Neural cell (in vitro differentiated cells): ENCODE measurements around the gene UBE4B.
"Not testable (repeated sequence)": the region's sequence is repeated elsewhere in the genome, so short reads cannot be mapped to it uniquely, and the experiment has no call there.

Source experiments
- CTCF ChIP-seq: fragments of 450-650 bp; IDR thresholded peaks from 2 replicates; pipeline ENCODE4 v1.5.1; 2014; ENCODE audit warnings: antibody characterized with exemption, mild to moderate bottlenecking, moderate library complexity; ENCODE audit not compliant: poor library complexity, severe bottlenecking
- EZH2 ChIP-seq: fragments of 200-600, 300-800 bp; shearing (Covaris generic), sonication (generic); IDR thresholded peaks from 2 replicates; pipeline ENCODE4 v1.6.1; 2014; ENCODE audit warnings: antibody characterized with exemption, low read length, borderline replicate concordance, mild to moderate bottlenecking; ENCODE audit not compliant: insufficient read depth, poor library complexity, severe bottlenecking
- REST ChIP-seq: IDR thresholded peaks from 2 replicates; pipeline ENCODE4 v1.6.1; 2012; ENCODE audit warnings: borderline replicate concordance
- SMC3 ChIP-seq: fragments of 450-650 bp; conservative IDR thresholded peaks from 2 replicates; pipeline ENCODE4 v1.6.1; 2014; ENCODE audit warnings: antibody characterized with exemption, mild to moderate bottlenecking, moderate library complexity; ENCODE audit not compliant: poor library complexity
- TAF1 ChIP-seq: IDR thresholded peaks from 2 replicates; pipeline ENCODE4 v1.6.1; 2012; ENCODE audit warnings: low read depth

- TF ChIP-seq CTCF, TAF1, REST, EZH2, SMC3: not testable (repeated sequence)
Observed at GRCh38 chr1:10021992-10022391, 10.8 kb upstream of the UBE4B start.
